ENCODE measurements around the gene CFTR. TPM values are rescaled to one million over a fixed set of nuclear protein-coding genes. Genes with fewer than 3 reads are reported as not detected.

The CFTR gene
- total RNA-seq, 1 donor: not detected

- Histone ChIP-seq H3K36me3 (ENCODE audit: insufficient read depth, low read length) (no peaks in the 10 kb centered on the region), H3K79me2 (ENCODE audit: insufficient read depth, low read length) (no peaks in the 10 kb centered on the region)
- no peak for TF ChIP-seq CTCF (IDR thresholded peaks at IDR 0.05; ENCODE audit: extremely low read depth, low read depth, low read length)
Observed at GRCh38 chr7:117552660-117553059, 72.8 kb downstream of the CFTR start.

GRCh38 chr7:117555260-117555659 is 75.4 kb downstream of the CFTR start:
- Histone ChIP-seq H3K36me3 (ENCODE audit: insufficient read depth, low read length) (no peaks in the 10 kb centered on the region), H3K27ac (ENCODE audit: low read depth, low read length) (no peak overlapping the region), H4K20me1 (ENCODE audit: insufficient read depth, low read length) (no peaks in the 10 kb centered on the region), H3K27me3 (ENCODE audit: insufficient read depth, low read length) (no peaks in the 10 kb centered on the region), H3K9me3 (ENCODE audit: low read depth, low read length) (no peaks in the 10 kb centered on the region), H3K4me3 (ENCODE audit: insufficient read depth, low read length) (no peak overlapping the region), H2AFZ (ENCODE audit: low read length) (no peak overlapping the region), H3K4me1 (ENCODE audit: insufficient read depth, low read length) (no peaks in the 10 kb centered on the region), H3K79me2 (ENCODE audit: insufficient read depth, low read length) (no peaks in the 10 kb centered on the region), H3K4me2 (ENCODE audit: insufficient read depth, low read length) (no peak overlapping the region)
- TF ChIP-seq CTCF (IDR thresholded peaks at IDR 0.05; ENCODE audit: extremely low read depth, low read depth, low read length): no peak
- no peak for DNase-seq (ENCODE audit: insufficient read length, low spot score, missing footprints)

More at GRCh38 chr7:117552660-117553059, 72.8 kb downstream of the CFTR start:
- H3K9me3 ChIP-seq (ENCODE audit: low read depth, low read length): no peaks in the 10 kb centered on the region
- H3K4me2 ChIP-seq (ENCODE audit: insufficient read depth, low read length): no peak overlapping the region
- no peak for DNase-seq (ENCODE audit: insufficient read length, low spot score, missing footprints)
- H4K20me1 ChIP-seq (ENCODE audit: insufficient read depth, low read length): no peaks in the 10 kb centered on the region
- H3K4me1 ChIP-seq (ENCODE audit: insufficient read depth, low read length): no peaks in the 10 kb centered on the region
- H3K27me3 ChIP-seq (ENCODE audit: insufficient read depth, low read length): no peaks in the 10 kb centered on the region
- H3K4me3 ChIP-seq (ENCODE audit: insufficient read depth, low read length): no peak overlapping the region
- H2AFZ ChIP-seq (ENCODE audit: low read length): no peak overlapping the region
- H3K27ac ChIP-seq (ENCODE audit: low read depth, low read length): no peak overlapping the region

GRCh38 chr7:117559391-117559790 is 79.6 kb downstream of the CFTR start:
- Histone ChIP-seq H3K79me2 (ENCODE audit: insufficient read depth, low read length) (no peaks in the 10 kb centered on the region), H3K4me3 (ENCODE audit: insufficient read depth, low read length) (no peak overlapping the region), H3K9me3 (ENCODE audit: low read depth, low read length) (no peaks in the 10 kb centered on the region), H3K36me3 (ENCODE audit: insufficient read depth, low read length) (no peaks in the 10 kb centered on the region), H3K27ac (ENCODE audit: low read depth, low read length) (no peak overlapping the region), H4K20me1 (ENCODE audit: insufficient read depth, low read length) (no peaks in the 10 kb centered on the region), H3K27me3 (ENCODE audit: insufficient read depth, low read length) (no peaks in the 10 kb centered on the region), H2AFZ (ENCODE audit: low read length) (no peak overlapping the region), H3K4me2 (ENCODE audit: insufficient read depth, low read length) (no peak overlapping the region), H3K4me1 (ENCODE audit: insufficient read depth, low read length) (no peaks in the 10 kb centered on the region)
- DNase-seq (ENCODE audit: insufficient read length, low spot score, missing footprints): no peak
- no peak for TF ChIP-seq CTCF (IDR thresholded peaks at IDR 0.05; ENCODE audit: extremely low read depth, low read depth, low read length)

- Histone ChIP-seq H3K4me1 (ENCODE audit: insufficient read depth, low read length) (no peaks in the 10 kb centered on the region), H3K36me3 (ENCODE audit: insufficient read depth, low read length) (no peaks in the 10 kb centered on the region)
- no peak for TF ChIP-seq CTCF (IDR thresholded peaks at IDR 0.05; ENCODE audit: extremely low read depth, low read depth, low read length)
Observed at GRCh38 chr7:117560030-117560429, 80.2 kb downstream of the CFTR start.

More at GRCh38 chr7:117560030-117560429, 80.2 kb downstream of the CFTR start:
- H3K4me3 ChIP-seq (ENCODE audit: insufficient read depth, low read length): no peak overlapping the region
- H2AFZ ChIP-seq (ENCODE audit: low read length): no peak overlapping the region
- H3K27me3 ChIP-seq (ENCODE audit: insufficient read depth, low read length): no peaks in the 10 kb centered on the region
- H3K79me2 ChIP-seq (ENCODE audit: insufficient read depth, low read length): no peaks in the 10 kb centered on the region
- no peaks in the 10 kb centered on the region for H4K20me1 ChIP-seq (ENCODE audit: insufficient read depth, low read length)
- H3K4me2 ChIP-seq (ENCODE audit: insufficient read depth, low read length): no peak overlapping the region
- no peaks in the 10 kb centered on the region for H3K9me3 ChIP-seq (ENCODE audit: low read depth, low read length)
- DNase-seq (ENCODE audit: insufficient read length, low spot score, missing footprints): no peak
- H3K27ac ChIP-seq (ENCODE audit: low read depth, low read length): no peak overlapping the region
